ENCODE data around the gene TMEM52B.

TMEM52B gene

DNA sequence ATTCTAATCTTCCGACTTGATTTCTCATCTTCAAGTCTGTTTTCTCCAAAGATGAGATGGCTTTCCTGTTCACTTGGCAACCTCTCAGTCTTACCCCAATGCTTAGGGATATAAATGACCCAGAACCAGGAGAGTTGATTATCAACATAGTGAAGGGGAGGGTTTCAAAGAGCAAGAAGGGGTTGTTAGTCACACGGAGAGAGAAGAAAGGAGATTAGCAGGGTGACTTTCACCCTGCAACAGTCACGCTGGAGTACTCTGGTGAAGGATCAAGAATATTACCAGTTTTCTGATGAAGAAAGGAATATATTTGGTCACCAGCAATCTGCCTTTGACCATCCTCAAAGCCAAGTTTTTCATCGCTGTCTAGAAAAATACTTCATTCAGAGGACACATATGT is at the start of gene TMEM52B:
TSS of gene TMEM52B (plus strand) at position 212 of the 400 bp plus-strand sequence. CDS start 543 bp downstream, outside the sequence.
- TF ChIP-seq, protein P1, sequence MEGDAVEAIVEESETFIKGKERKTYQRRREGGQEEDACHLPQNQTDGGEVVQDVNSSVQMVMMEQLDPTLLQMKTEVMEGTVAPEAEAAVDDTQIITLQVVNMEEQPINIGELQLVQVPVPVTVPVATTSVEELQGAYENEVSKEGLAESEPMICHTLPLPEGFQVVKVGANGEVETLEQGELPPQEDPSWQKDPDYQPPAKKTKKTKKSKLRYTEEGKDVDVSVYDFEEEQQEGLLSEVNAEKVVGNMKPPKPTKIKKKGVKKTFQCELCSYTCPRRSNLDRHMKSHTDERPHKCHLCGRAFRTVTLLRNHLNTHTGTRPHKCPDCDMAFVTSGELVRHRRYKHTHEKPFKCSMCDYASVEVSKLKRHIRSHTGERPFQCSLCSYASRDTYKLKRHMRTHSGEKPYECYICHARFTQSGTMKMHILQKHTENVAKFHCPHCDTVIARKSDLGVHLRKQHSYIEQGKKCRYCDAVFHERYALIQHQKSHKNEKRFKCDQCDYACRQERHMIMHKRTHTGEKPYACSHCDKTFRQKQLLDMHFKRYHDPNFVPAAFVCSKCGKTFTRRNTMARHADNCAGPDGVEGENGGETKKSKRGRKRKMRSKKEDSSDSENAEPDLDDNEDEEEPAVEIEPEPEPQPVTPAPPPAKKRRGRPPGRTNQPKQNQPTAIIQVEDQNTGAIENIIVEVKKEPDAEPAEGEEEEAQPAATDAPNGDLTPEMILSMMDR (conservative IDR thresholded peaks at IDR 0.05; ENCODE audit: low read depth, low read length): no peak
- DNase-seq (ENCODE audit: low read depth): no peak

DNA sequence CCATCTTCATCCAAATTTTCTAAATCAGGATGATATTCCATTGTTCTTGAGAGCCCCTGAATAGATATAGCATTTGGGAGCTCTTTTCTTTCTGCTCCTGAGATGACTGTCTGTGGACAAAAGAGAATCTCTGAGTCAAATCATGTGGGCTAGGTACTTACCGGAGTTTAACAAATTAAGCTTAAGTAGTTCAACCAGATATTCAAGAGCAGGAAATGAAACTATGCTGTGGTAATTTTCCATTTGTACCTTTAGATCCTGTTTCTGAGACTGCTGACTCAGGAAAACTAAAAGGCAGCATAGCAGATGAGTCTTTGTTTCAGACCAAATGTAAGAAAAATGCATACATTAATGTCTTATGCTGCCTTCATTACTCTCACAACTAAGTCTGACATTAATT is 48.8 kb upstream of the TMEM52B start, which contains the start of gene CLEC7A:
TSS of gene CLEC7A (minus strand) at position 158 of the 400 bp plus-strand sequence. CDS start at position 41, 117 bp downstream.
- H3K4me3 ChIP-seq (ENCODE audit: low read depth, low read length): no peak within 1 kb of the TSS
- no peak for DNase-seq (ENCODE audit: low read depth)
- TF ChIP-seq, protein P1 (conservative IDR thresholded peaks at IDR 0.05; ENCODE audit: low read depth, low read length): no peak

More for the DNA sequence above, at the start of gene TMEM52B:
- no peak within 1 kb of the TSS for H3K4me3 ChIP-seq (ENCODE audit: low read depth, low read length)

DNA sequence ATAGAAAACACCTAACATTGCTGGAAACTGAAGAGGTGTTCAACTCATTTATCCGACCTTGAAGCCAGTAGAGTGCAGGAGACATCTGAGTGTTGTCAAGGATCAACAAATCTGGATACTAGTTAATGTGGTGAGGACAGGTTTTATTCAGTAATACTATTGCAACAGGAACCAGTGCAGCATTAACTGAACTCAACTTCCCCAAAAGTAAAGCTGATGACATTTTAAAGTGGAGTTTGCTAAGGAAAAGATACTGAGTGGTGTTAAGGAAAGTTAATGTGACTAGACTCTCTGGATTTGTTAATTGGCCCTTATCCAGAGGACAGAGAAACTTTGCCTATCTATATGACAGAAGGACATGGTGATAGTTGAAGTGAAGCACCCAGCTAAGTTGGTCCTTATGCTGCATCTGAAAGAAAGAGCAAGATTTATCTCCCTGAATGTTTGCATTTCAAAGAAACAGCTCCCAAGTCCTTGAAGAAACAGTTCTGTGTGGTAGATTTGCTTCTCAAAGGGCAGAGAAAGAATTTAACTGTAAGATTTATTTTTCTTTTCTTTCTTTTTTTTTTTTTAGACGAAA is 47.6 kb upstream of the TMEM52B start:
- TF ChIP-seq, protein P1 (conservative IDR thresholded peaks at IDR 0.05; ENCODE audit: low read depth, low read length): no peak
- no peak for DNase-seq (ENCODE audit: low read depth)
- H3K4me3 ChIP-seq (ENCODE audit: low read depth, low read length): no peak overlapping the region

DNA sequence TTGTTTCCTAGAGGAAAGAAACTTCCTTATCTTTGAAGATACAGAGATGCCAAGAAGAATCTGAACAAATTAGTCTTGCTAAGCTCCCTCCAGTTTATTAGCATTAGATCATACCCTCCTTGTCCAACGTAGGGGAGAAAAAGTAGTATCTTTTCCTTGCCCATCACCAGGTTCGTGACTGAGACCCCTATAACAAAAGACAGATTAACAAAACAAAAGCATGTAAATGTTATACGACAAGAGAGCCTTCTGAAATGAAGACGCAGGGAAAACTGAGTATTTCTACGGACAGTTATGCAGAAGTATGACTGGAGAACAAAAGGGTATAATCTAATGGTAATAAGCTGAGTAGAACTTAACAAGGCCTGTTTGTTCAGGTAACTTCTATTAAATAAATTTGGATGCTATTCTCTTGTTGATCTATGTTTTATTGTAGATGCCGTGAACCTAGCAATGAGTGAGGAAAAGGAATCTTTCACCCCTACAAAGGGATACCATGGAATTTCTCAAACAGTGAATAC is 45.9 kb upstream of the TMEM52B start:
- TF ChIP-seq, protein P1 (conservative IDR thresholded peaks at IDR 0.05; ENCODE audit: low read depth, low read length): no peak
- DNase-seq (ENCODE audit: low read depth): no peak
- no peak overlapping the region for H3K4me3 ChIP-seq (ENCODE audit: low read depth, low read length)

DNA sequence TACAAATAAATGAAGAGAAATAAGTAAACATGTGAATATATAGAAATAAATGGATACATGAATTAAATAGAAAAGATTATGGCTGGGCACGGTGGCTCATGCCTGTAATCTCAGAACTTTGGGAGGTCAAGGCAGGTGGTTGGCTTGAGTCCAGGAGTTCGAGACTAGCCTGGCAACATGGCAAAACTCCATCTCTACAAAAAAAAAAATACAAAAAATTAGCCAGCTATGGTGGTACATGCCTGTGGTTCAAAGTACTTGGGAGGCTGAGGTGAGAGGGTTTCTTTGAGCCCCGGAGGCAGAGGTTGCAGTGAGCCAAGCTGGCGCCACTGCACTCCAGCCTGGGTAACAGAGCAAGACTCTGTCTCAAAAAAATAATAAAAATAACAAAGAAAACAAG is 43.7 kb upstream of the TMEM52B start:
- H3K4me3 ChIP-seq (ENCODE audit: low read depth, low read length): no peak overlapping the region
- DNase-seq (ENCODE audit: low read depth): no peak
- TF ChIP-seq, protein P1 (conservative IDR thresholded peaks at IDR 0.05; ENCODE audit: low read depth, low read length): no peak

DNA sequence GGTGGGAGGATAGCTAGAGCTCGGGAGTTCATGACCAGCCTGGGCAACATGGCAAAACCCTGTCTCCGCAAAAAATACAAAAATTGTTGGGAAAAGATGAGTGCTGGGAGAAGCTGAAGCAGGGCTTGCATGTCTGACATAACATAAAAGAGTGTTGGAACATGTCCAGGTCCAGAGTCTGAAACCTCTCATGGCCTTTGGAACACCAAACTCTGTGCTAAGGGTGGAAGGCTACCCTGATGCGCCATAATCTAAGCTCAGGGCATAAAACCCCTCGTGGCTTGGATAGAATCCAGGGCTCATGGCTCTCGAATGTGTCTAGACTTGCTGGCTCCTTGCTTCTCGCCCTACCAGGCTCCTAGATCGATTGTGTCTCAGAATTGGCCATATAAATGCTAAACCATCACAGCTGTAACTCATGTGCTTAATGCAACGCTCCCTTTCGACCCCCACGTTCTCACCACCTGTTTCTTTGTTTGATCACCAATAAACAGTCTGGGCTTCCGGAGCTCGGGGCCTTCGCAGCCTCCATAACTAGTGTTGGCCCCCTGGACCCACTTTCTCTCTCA is 42.1 kb upstream of the TMEM52B start:
- TF ChIP-seq, protein P1 (conservative IDR thresholded peaks at IDR 0.05; ENCODE audit: low read depth, low read length): no peak

More for the DNA sequence above, 42.1 kb upstream of the TMEM52B start:
- H3K4me3 ChIP-seq (ENCODE audit: low read depth, low read length): no peak overlapping the region
- DNase-seq (ENCODE audit: low read depth): no peak

Measured in choroid plexus epithelial cell (primary cell).